Naive thymus-derived CD4-positive, alpha-beta T cell (primary cell): Measurements from ENCODE around the gene PALLD. TPM values are rescaled to one million over a fixed set of nuclear protein-coding genes. Genes with fewer than 3 reads are reported as not detected.

Experiments used
- ATAC-seq: fragments of 150-1000 bp; cut with Tn5 transposase; 2 replicates; pipeline ENCODE4 v1.10.0; 2021; ENCODE audit warnings: mild to moderate bottlenecking, moderate library complexity
- CTCF ChIA-PET: fragments of 350-600 bp; sonication (Branson Sonifier 250); formaldehyde crosslinking; loops from one replicate; lab custom pipeline; 2021; ENCODE audit warnings: antibody characterized with exemption; lab: Charles Lee
- POLR2A ChIA-PET: fragments of 350-600 bp; sonication (Branson Sonifier 250); formaldehyde crosslinking; loops from one replicate; lab custom pipeline; 2021; ENCODE audit warnings: antibody characterized with exemption, inconsistent platforms; lab: Charles Lee
- DNase-seq, 9 donors: peaks; one replicate each; pipeline versions ENCODE4 v3.0.0 to v3.0.0-alpha.2; 2020 to 2022; ENCODE audit warnings: mixed read lengths in 1 of 9
- H3K27ac ChIP-seq: one replicate; pipeline ENCODE4 v1.7.0; 2013; ENCODE audit warnings: mild to moderate bottlenecking, low read depth, low read length, moderate library complexity
- H3K27me3 ChIP-seq, 2 donors: one replicate each; pipeline ENCODE4 v1.7.0; 2013; ENCODE audit warnings: low read length in 2 of 2, mild to moderate bottlenecking in 2 of 2, moderate library complexity in 2 of 2; ENCODE audit not compliant: control insufficient read depth in 2 of 2, insufficient read depth in 2 of 2
- H3K36me3 ChIP-seq, 3 experiments: 1 replicate in 2 of 3; 2 replicates in 1 of 3; pipeline ENCODE4 v1.7.0; 2013; ENCODE audit warnings: low read length in 3 of 3, mild to moderate bottlenecking in 3 of 3, moderate library complexity in 1 of 3; ENCODE audit not compliant: insufficient read depth in 3 of 3, control insufficient read depth in 2 of 3
- H3K4me1 ChIP-seq, 2 donors: one replicate each; pipeline ENCODE4 v1.7.0; 2013; ENCODE audit warnings: low read length in 2 of 2, mild to moderate bottlenecking in 2 of 2, moderate library complexity in 1 of 2; ENCODE audit not compliant: control insufficient read depth in 2 of 2, insufficient read depth in 2 of 2
- H3K4me3 ChIP-seq: 2 replicates; pipeline ENCODE4 v1.7.0; 2013; ENCODE audit warnings: mild to moderate bottlenecking, low read length
- H3K9me3 ChIP-seq, 3 experiments: 1 replicate in 2 of 3; 2 replicates in 1 of 3; pipeline ENCODE4 v1.7.0; 2013; ENCODE audit warnings: low read length in 3 of 3; ENCODE audit not compliant: control insufficient read depth in 2 of 3
- H3K27ac Mint-ChIP-seq, 9 donors: one replicate each; pipeline ENCODE4 v1.8.0; 2020 to 2022; ENCODE audit warnings: mixed read lengths in 9 of 9, mild to moderate bottlenecking in 8 of 9, moderate library complexity in 5 of 9, inconsistent platforms in 2 of 9
- H3K27me3 Mint-ChIP-seq, 5 donors: one replicate each; pipeline ENCODE4 v1.8.0; 2021 to 2022; ENCODE audit warnings: mixed read lengths in 5 of 5, mild to moderate bottlenecking in 1 of 5
- H3K36me3 Mint-ChIP-seq, 5 donors: one replicate each; pipeline ENCODE4 v1.8.0; 2020 to 2022; ENCODE audit warnings: mixed read lengths in 5 of 5, mild to moderate bottlenecking in 3 of 5, inconsistent platforms in 1 of 5
- H3K4me1 Mint-ChIP-seq, 7 donors: one replicate each; pipeline ENCODE4 v1.8.0; 2020 to 2022; ENCODE audit warnings: mixed read lengths in 7 of 7, mild to moderate bottlenecking in 3 of 7, inconsistent platforms in 1 of 7
- H3K4me3 Mint-ChIP-seq, 10 donors: one replicate each; pipeline ENCODE4 v1.8.0; 2020 to 2022; ENCODE audit warnings: mild to moderate bottlenecking in 10 of 10, mixed read lengths in 10 of 10, moderate library complexity in 6 of 10, inconsistent platforms in 2 of 10
- H3K9me3 Mint-ChIP-seq, 11 donors: one replicate each; pipeline ENCODE4 v1.8.0; 2020 to 2022; ENCODE audit warnings: mixed read lengths in 11 of 11, mild to moderate bottlenecking in 4 of 11, inconsistent platforms in 1 of 11, moderate library complexity in 1 of 11
- intact Hi-C, 2 donors: fragments of 100-400 bp; cut with micrococcal nuclease; formaldehyde crosslinking; loops; one replicate each; pipeline ENCODE4 v1.15.1; 2023
- polyA plus RNA-seq, 2 donors: library from polyadenylated mRNA; unstranded; fragments of 300-500 nt; fragmentation: Illumina TruSeq; gene quantifications; one replicate each; pipeline ENCODE4 v1.2.3, GENCODE V29; 2021
- total RNA-seq, 6 experiments: library from RNA in 5 of 6; stranded (reverse) in 5 of 6; gene quantifications; 1 replicate in 5 of 6; 2 replicates in 1 of 6; pipeline ENCODE4 v1.2.3 and lab custom pipeline; 2021 to 2026

Gene PALLD
- total and polyA plus RNA-seq, 7 experiments from 2014 or later, result 0.51 to 11.9 (median 0.76) TPM

GRCh38 chr4:168852933-168853713 lies 356.3 kb downstream of the PALLD start:
- peaks cover 0 to 14% (median 0%) of the 10 kb centered on the region in 5 donors for H3K36me3 Mint-ChIP-seq
- H3K27ac Mint-ChIP-seq, result peak overlapping the region in 1 of 9 donors; percentile 19
- peaks cover 0 to 29% (median 19%) of the 10 kb centered on the region in 5 donors for H3K27me3 Mint-ChIP-seq
- DNase-seq (no peak), ATAC-seq (no peak)
- H3K4me3 Mint-ChIP-seq, result peak overlapping the region in 2 of 10 donors; percentile 39 to 56
- peaks cover 0 to 7% (median 0%) of the 10 kb centered on the region in 11 donors for H3K9me3 Mint-ChIP-seq
- ChIA-PET POLR2A (no interaction called here), CTCF (no interaction called here)
- Histone ChIP-seq H3K4me1 (no peaks in the 10 kb centered on the region), H3K4me3 (no peak overlapping the region), H3K27me3 (no peaks in the 10 kb centered on the region), H3K27ac (no peak overlapping the region), H3K9me3 (no peaks in the 10 kb centered on the region), H3K36me3 (no peaks in the 10 kb centered on the region)
- peaks cover 7 to 42% (median 15%) of the 10 kb centered on the region in 7 donors for H3K4me1 Mint-ChIP-seq
- intact Hi-C loops, result no loop called here

- Mint-ChIP-seq H3K4me1 (peaks cover 6 to 37% (median 15%) of the 10 kb centered on the region in 7 donors), H3K9me3 (peaks cover 0 to 7% (median 0%) of the 10 kb centered on the region in 11 donors), H3K36me3 (peaks cover 0 to 14% (median 0%) of the 10 kb centered on the region in 5 donors), H3K4me3 (peak overlapping the region in 2 of 10 donors; percentile 39 to 56), H3K27me3 (peaks cover 0 to 25% (median 19%) of the 10 kb centered on the region in 5 donors), H3K27ac (peak overlapping the region in 1 of 9 donors; percentile 53)
- ChIA-PET CTCF (no interaction called here), POLR2A (no interaction called here)
- no peak overlapping the region for H3K4me3 ChIP-seq
- no peaks in the 10 kb centered on the region for H3K27me3 ChIP-seq
- H3K9me3 ChIP-seq, result no peaks in the 10 kb centered on the region
- no peaks in the 10 kb centered on the region for H3K36me3 ChIP-seq
- intact Hi-C loops, result no loop called here
- H3K4me1 ChIP-seq, result no peaks in the 10 kb centered on the region
- ATAC-seq, result peak; percentile 51
- no peak overlapping the region for H3K27ac ChIP-seq
- no peak for DNase-seq
Measured at GRCh38 chr4:168853770-168854169, 356.9 kb downstream of the PALLD start.

GRCh38 chr4:168854350-168854921 lies 357.6 kb downstream of the PALLD start:
- CTCF ChIA-PET, result interaction anchor here (0.6 kb wide), 1 partner anchor 73 kb away, joined by 3 read pairs; no protein-coding TSS in a partner anchor
- Mint-ChIP-seq H3K4me1 (peaks cover 0 to 33% (median 9%) of the 10 kb centered on the region in 7 donors), H3K27ac (no peak overlapping the region), H3K9me3 (peaks cover 0 to 7% (median 0%) of the 10 kb centered on the region in 11 donors), H3K36me3 (peaks cover 0 to 14% (median 0%) of the 10 kb centered on the region in 5 donors), H3K4me3 (no peak overlapping the region), H3K27me3 (peaks cover 0 to 22% (median 14%) of the 10 kb centered on the region in 5 donors)
- Histone ChIP-seq H3K4me1 (no peaks in the 10 kb centered on the region), H3K27ac (no peak overlapping the region), H3K4me3 (no peak overlapping the region), H3K9me3 (no peaks in the 10 kb centered on the region), H3K27me3 (no peaks in the 10 kb centered on the region), H3K36me3 (no peaks in the 10 kb centered on the region)
- no peak for DNase-seq
- intact Hi-C loops, result no loop called here
- no peak for ATAC-seq
- POLR2A ChIA-PET, result no interaction called here

- CTCF ChIA-PET, result no interaction called here
- H3K27me3 ChIP-seq, result no peaks in the 10 kb centered on the region
- no peak overlapping the region for H3K4me3 ChIP-seq
- peaks cover 0 to 39% (median 8%) of the 10 kb centered on the region in 7 donors for H3K4me1 Mint-ChIP-seq
- H3K36me3 Mint-ChIP-seq, result peaks cover 0 to 17% (median 3%) of the 10 kb centered on the region in 5 donors
- POLR2A ChIA-PET, result no interaction called here
- no peaks in the 10 kb centered on the region for H3K9me3 ChIP-seq
- no peaks in the 10 kb centered on the region for H3K4me1 ChIP-seq
- no peak overlapping the region for H3K27ac ChIP-seq
- H3K36me3 ChIP-seq, result no peaks in the 10 kb centered on the region
- H3K4me3 Mint-ChIP-seq, result no peak overlapping the region
- ATAC-seq, result no peak
- H3K27ac Mint-ChIP-seq, result no peak overlapping the region
- no peak for DNase-seq
- peaks cover 0 to 13% (median 11%) of the 10 kb centered on the region in 5 donors for H3K27me3 Mint-ChIP-seq
- intact Hi-C loops, result no loop called here
- H3K9me3 Mint-ChIP-seq, result peaks cover 0 to 7% (median 0%) of the 10 kb centered on the region in 11 donors
Measured at GRCh38 chr4:168856312-168856711, 359.5 kb downstream of the PALLD start.

- ChIA-PET CTCF (no interaction called here), POLR2A (no interaction called here)
- ATAC-seq (no peak), DNase-seq (no peak)
- Mint-ChIP-seq H3K4me1 (peaks cover 0 to 38% (median 8%) of the 10 kb centered on the region in 7 donors), H3K9me3 (peaks cover 0 to 7% (median 0%) of the 10 kb centered on the region in 11 donors), H3K27ac (no peak overlapping the region), H3K4me3 (no peak overlapping the region), H3K27me3 (peaks cover 0 to 13% (median 7%) of the 10 kb centered on the region in 5 donors), H3K36me3 (peaks cover 0 to 17% (median 3%) of the 10 kb centered on the region in 5 donors)
- Histone ChIP-seq H3K27me3 (no peaks in the 10 kb centered on the region), H3K4me1 (no peaks in the 10 kb centered on the region), H3K27ac (no peak overlapping the region), H3K36me3 (no peaks in the 10 kb centered on the region), H3K9me3 (no peaks in the 10 kb centered on the region), H3K4me3 (no peak overlapping the region)
- intact Hi-C loops, result no loop called here
Measured at GRCh38 chr4:168857009-168857408, 360.2 kb downstream of the PALLD start.

GRCh38 chr4:168857546-168858314 lies 360.9 kb downstream of the PALLD start:
- no peaks in the 10 kb centered on the region for H3K27me3 ChIP-seq
- ChIA-PET CTCF (no interaction called here), POLR2A (no interaction called here)
- Mint-ChIP-seq H3K4me3 (no peak overlapping the region), H3K27ac (no peak overlapping the region), H3K4me1 (peaks cover 0 to 39% (median 8%) of the 10 kb centered on the region in 7 donors), H3K36me3 (peaks cover 0 to 17% (median 4%) of the 10 kb centered on the region in 5 donors), H3K9me3 (peaks cover 0 to 7% (median 0%) of the 10 kb centered on the region in 11 donors), H3K27me3 (peaks cover 0 to 14% (median 7%) of the 10 kb centered on the region in 5 donors)
- H3K27ac ChIP-seq, result no peak overlapping the region
- no peaks in the 10 kb centered on the region for H3K4me1 ChIP-seq
- H3K4me3 ChIP-seq, result no peak overlapping the region
- no peaks in the 10 kb centered on the region for H3K9me3 ChIP-seq
- intact Hi-C loops, result no loop called here
- peak; percentile 54 for ATAC-seq
- no peaks in the 10 kb centered on the region for H3K36me3 ChIP-seq
- DNase-seq, result no peak
